Stimulated activated CD8-positive, alpha-beta memory T cell treated with anti-CD3 and anti-CD28 coated beads, Interleukin-7, amount 100 ng/mL, for 1 hour (primary cell): ENCODE measurements around the gene MCHR1.
"Not testable (repeated sequence)": the region's sequence is repeated elsewhere in the genome, so short reads cannot be mapped to it uniquely, and the experiment has no call there.

Experiments
- DNase-seq, 2 donors: peaks; one replicate each; pipeline ENCODE4 v3.0.0-alpha.2; 2020; ENCODE audit warnings: low read depth in 2 of 2

Gene MCHR1

DNA sequence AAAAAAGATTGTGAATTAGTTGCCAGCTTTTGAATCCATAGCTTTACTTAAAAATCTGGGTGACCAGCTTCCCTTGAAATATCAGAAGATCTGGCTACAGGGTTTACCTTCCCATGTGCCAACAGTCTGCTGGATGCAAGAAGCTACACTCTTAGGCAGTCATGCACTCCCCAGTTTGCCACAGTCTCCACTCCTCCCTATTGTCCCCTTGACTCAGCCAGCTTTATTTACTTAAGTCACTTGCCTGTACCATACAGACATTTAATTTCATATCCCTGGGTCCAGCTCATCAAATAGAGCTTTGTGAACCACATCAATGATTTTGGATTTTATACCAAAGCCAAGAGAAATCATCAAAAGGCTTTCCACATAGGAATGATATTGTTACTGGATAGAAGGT, 12.2 kb downstream of the MCHR1 start:
- no peak for DNase-seq

DNA sequence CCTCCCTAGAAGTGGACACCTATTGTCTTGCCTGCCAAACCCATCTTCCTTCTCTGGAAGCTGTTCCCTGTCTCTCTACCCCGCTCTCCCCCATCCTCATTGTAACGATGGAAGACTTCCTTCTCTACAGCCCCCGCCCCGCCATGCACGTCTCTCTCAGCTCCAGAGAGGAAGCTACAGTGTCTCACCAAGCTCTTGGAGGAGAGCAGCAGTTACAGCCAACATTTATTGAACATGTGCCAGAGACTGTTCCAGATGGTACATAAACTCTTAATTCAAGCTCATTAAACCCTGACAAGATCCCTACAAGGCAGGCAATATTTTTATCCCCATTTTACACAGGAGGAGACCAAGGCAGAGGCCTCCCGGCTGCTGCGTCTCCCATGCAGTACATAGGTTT, 15.1 kb downstream of the MCHR1 start:
- DNase-seq, result no peak

DNA sequence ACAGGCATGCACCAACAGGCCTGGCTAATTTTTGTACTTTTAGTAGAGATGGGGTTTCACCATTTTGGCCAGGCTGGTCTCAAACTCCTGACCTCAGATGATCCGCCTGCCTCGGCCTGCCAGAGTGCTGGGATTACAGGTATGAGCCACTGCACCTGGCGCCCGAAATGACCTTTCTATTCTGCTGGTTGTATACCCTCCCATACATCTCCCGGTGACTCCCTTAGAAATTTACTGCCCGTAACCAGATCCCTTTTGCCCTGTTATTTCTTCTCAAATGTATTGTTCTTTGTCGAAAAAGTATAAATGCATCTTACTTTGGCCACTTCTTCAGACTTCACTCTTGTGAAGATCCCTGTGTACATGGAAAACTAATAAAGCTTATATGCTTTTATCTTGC, 22.0 kb downstream of the MCHR1 start:
- no peak for DNase-seq

DNA sequence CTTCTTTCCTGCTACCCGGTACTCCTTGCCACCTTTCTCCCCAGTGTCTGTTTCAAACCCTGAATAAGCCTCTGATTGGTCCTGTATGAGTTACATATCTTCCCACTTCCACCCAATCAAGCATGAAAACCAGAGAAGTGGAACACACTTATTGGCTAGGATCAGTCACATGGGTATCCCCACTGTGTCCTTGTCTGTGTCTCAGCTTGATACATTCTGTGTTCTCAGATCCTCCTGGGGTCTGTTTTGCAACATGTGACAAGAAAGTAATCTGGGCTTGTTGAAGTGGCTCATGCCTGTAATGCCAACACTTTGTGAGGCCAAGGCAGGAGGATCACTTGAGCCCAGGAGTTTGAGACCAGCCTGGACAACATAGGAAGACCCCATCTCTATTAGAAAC, 23.9 kb downstream of the MCHR1 start:
- DNase-seq, result no peak

DNA sequence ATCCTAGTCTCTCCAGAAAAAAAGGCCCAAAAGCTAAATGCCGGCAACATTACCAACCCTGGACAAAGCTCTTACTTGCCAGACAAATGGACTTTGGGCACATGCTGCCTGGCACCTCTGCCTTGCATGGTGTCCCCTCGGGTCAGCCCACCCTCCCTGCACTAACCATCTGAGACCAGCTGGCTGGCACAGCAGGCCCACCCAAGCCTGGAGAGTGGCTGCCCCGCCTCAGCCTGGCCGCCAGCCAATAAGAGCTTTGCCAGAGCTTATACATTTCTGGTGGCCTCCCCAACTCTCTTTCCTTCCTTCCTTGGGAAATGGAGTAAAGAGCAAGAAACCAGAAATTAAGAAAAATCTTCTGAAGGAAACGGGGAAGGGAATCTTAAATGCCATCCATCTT, 24.5 kb downstream of the MCHR1 start:
- DNase-seq, result no peak

DNA sequence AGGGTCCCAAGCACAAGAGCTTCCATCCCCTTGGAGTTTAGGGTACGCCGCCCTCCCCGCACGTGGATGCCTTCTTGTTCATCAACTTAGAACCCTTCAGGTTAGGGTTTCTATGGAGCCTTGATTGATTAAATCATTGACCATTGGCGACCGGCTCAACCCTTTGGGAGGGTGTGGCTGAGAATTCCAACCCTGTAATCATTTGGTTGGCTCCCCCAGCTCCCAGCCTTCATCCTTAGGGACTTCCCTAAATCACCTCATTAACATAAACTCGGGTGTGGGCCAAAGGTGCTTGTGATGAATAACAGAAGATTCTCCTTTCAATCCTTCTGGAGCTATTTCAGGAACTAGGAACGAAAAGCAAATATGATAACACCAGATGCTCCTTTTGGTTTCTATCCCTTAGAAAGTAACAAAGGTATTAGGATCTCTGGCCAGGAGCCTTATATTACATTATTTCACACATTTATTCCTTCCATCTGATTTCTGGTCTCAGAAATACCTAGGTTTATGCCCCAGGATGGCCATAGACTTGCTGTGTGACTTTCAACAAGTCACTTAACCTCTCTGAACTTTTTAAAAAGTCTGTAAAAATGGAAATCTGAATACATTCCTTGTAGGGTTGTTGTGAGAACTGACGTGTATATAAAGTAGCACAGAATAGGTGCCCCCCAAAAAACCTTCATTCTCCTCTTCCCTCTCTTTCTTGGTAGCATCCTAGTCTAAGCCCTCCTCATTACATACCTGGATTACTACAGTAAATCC, 26.8 kb downstream of the MCHR1 start:
- DNase-seq, result no peak

DNA sequence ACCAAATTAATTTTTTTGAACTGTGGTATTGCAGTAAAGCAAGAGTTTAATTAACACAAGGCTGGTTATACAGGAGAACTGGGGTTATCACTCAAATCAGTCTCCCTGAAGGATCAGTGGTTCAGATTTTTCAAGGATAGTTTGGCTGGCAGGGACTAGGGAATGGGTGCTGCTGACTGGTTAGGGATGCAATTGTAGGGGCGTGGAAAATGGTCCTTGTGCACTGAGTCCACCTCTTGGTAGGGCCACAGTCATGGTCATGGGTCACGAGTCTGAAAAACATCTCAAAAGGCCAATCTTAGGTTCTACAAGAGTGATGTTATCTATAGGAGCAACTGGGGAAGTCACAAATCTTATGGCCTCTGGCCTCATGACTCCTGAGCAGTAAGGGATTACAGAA, 27.9 kb downstream of the MCHR1 start:
- no peak for DNase-seq

DNA sequence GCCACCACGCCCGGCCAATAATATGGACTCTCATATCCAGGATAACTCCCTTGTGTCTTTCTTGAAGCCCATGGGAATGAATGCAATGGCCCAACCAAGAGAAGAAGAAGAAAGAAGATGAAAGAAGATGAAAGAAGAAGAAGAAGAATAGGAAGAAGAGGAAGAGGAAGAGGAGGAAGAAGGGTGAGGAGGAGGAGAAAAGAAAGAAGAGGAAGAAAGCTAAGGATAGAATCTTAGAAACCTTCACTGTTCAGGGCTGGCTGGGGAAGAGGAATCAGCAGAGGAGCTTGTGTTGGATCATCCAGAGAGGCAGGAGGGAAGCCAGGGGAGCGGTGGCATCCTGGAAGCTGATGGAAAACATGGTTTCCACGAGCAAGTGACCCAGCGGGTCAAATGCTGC, 28.9 kb downstream of the MCHR1 start:
- DNase-seq, result no peak

DNA sequence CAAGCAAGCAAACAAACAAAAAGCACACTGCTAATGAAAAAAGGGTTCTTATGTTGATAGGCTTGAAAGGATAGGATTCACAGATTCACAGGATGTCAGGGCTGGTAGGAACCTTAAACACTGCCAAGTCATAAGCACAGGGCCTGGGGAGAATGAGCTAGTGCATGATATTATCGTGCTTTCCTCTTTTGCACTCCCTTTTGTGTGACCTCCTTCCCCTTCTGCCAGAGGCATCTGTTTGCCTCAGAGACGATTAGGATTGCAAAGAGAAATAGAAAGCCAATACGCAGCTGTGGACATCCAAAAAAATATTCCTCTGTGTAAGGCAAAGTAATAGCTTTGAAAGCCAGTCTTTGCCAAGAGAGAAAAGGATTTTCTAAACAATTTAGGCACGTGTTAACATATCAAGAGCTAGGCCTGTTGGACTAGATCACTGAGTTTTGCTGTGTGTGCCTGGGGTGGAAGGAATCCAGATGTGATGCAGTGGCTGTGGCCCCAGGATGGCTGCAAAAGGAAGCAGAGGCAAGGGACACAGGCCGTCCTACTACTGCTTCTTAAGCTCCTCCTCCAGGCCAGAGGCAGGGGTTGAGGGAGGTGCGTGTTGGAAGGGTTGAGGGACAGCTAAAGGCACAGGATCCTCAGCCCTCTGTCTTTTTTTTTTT, 30.6 kb downstream of the MCHR1 start:
- DNase-seq, result no peak

DNA sequence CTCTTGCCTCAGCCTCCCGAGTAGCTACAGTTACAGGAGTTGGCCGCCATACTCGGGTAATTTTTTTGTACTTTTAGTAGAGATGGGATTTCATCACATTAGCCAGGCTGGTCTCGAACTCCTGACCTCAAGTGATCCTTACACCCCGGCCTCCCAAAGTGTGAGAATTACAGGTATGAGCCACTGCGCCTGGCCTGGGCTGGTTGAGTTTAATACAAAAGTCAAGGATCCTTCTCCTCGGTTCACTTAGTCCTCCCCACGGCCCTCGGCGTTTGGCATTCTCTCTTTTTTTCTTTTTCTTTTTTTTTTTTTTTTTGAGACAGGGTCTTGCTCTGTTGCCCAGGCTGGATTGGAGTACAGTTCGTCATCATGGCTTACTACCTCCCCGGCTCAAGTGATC, 33.0 kb downstream of the MCHR1 start:
- DNase-seq, result no peak

DNA sequence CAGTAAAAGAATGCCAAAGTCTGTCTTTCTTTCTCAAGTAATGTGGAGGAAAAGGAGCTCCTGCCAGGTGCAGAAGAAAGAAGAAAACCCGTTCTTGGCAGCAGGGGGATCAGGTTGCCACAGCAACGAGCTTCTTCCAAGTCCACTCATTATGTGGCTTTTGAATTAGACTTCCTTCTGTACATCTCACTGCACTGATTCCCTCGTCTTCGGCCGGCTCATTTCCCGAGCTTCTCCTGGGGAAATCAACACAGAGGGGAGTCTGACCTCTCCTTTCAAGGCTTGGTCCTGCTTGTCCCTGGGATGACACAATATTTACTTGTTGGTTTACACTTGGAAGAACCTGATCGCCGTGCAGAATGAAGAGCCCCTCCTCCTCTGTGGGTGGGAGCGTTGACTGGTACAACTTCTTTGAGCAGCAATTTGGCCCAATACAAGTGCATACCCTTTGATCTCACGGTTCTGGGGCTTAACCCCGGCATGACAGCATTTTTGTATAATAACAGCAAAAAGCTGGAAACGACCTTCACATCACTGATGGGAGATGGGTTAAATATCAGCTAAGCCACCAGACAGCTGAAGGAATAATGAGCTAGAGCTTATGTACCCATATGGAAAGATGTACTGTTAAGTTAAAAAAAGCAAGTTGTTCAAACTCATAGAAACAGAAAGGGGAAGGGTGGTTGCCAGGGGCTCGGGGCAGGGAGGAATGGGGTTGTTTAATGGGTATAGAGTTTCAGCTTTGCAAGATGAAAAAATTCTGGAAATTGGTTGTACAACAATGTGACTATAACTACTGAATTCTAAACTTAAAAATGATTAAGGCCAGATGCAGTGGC, 35.4 kb downstream of the MCHR1 start:
- no peak for DNase-seq

DNA sequence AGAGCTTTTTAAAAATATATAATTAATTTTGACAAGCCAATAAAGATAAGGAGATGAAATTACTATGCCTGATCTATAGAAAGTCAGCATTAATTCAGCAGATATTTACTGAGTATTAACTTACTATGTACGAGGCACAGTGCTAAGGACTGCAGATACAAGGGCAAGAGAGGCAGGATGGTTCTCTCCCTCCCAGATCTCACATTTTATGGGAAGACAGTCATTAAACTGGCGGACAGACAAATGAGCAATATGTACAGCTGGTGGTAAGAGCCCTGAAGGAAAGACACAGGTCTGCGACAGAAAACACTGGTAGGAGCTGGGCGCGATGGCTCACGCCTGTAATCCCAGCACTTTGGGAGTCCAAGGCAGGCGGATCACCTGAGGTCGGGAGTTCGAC, 36.8 kb downstream of the MCHR1 start:
- no peak for DNase-seq

DNA sequence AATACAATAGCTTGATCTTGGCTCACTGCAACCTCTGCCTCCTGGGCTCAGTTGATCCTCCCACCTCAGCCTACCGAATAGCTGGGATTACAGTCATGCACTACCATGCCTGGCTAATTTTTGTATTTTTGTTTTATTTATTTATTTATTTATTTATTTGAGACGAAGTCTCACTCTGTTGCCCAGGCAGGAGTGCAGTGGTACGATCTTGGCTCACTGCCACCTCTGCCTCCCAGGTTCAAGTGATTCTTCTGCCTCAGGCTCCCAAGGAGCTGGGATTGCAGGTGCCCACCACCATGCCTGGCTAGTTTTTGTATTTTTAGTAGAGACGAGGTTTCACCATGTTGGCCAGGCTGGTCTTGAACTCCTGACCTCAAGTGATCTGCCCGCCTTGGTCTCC, 38.4 kb downstream of the MCHR1 start:
- not testable (repeated sequence) for DNase-seq

DNA sequence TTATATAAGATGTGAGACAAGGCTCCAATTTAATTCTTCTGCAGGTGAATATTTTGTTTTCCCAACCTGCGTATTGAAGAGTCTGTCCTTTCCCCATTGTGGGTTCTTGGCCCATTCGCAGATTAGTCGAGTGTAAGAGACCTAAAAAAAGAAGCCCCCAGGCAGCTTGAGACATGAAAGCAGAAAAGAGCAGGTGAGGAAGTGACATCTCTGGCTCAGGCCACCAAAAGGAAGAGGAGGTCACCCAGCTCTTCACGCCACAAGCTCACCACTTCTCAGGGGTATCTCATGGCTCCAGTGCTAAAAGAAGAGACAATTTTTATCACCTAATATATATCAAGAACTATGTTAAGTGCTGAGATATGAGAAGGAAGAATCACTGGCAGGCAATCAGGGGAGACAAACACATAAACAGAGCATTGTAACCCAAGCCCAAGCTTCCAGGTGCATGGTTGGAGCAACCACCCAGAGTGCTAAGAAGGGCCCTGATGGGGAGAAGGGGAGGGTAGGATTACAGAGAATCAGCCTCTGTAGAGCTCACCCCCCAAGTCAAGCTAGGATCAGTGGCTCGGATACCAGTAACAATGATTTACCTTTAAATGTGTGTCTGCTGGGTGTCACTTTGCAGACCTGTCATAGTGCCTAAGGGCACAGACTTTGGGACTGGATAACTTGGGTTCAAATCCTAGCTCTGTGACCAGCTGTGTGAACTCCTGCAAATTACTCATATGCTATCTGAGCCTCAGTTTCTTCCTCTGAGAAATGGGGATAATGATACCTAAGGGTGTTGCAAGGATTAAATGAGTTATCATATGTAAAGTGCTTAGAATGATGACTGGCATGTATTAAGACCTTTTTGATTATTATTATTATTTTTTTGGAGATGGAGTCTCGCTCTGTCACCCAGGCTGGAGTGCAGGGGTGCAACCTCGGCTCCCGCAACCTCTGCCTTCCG, 39.2 kb downstream of the MCHR1 start:
- DNase-seq, result no peak

DNA sequence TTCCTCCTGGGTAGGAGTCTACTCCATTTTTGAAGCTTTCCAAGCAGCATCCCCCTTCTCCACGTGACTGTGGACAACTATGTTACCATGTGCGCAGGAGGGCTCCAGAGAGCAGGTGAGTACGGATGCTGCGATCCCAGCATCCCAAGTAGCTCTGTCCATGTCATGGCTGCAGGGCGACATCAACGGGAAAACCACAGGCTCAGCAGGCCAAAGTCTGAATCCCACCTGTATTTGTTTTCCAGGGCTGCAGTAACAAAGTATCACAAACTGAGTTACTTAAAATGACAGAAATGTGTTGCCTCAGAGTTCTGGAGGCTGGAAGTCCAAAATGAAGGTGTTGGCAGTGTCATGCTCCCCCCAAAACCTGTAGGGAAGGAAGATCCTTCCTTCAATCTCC, 40.3 kb downstream of the MCHR1 start:
- no peak for DNase-seq

DNA sequence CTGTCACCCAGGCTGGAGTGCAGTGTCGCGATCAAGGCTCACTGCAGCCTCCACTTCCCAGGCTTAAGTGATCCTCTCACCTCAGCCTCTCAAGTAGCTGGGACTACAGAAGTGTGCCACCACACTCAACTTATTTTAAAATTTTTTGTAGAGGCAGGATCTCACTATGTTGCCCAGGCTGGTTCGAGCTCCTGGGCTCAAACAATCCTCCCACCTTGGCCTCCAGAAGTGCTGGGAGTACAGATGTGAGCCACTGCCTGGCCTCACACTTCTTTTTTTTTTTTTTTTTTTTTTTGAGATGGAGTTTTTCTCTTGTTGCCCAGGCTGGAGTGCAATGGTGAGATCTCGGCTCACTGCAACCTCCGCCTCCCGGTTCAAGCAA, 40.9 kb downstream of the MCHR1 start:
- DNase-seq, result not testable (repeated sequence)

DNA sequence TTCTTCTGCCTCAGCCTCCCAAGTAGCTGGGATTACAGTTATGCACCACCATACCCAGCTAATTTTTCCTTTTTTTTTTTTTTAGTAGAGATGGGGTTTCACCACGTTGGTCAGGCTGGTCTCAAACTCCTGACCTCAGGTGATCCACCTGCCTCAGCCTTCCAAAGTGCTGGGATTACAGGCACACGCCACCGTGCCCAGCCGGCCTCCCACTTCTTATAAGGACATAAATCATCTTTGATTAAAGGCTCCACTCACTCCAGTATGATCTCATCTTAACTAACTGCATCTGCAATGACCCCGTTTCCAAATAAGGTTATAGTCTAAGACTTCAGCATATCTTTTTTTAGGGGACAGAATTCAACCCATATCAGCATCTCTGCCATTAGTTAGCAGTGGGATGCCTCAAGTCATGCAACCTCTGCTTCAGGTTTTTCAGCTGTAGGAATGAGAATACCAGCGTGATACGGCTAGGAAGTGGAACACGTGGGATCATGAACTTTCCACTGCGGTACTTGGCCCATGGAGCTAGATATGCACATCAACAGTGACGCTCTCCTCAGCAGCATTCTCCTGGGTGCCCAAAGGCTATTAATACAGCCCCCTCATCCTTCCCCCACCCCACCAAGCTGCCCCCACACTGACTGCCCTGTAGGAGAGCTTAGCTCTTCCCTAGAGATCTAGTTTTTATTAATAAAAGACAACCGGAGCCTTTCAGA, 41.4 kb downstream of the MCHR1 start:
- DNase-seq, result no peak

DNA sequence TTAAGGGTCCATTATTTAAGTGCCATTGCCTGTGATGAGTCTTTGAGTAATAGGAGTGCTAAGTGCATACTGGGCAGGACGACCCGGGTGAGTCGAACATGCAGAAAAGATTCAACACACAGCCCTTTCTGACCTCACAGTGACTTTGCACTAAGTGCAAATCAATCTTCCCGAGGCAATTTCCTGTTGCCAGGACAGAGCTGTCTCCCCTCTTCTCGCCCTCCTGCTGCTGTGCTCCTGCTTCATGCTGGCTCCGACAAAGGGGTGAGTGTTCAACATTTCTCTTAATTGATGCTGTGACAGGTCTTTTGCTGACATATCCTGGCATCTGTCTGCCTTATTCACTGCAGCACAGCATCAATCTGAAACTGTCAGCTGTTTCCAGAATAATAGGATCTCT, 42.0 kb downstream of the MCHR1 start:
- DNase-seq, result no peak

DNA sequence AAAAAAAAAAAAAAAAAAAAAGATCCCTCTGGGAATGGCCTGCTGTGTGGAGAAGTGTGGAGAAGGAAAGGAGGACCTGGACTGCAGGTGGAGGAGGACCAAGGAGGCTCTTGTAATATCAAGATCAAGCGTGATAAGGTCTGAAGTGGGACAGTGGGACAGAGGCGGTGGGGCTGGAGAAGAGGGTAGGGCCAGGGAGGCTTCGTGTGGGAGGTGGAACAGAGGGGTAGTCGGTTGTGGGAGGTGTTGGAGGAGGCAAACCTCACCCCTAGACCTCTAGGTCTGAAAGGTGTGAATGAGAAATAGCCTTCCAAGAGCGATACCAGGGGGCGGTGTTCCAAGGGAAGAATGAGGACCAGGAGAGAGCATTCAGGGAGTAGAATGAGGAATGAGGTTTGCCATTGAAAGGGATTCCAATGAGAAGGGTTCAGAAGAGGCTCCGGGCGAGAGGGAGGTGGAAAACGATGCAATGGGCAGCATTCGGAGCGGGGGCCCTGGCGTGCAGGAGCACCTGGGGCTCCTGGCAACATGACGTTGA, 44.2 kb downstream of the MCHR1 start:
- DNase-seq, result no peak

DNA sequence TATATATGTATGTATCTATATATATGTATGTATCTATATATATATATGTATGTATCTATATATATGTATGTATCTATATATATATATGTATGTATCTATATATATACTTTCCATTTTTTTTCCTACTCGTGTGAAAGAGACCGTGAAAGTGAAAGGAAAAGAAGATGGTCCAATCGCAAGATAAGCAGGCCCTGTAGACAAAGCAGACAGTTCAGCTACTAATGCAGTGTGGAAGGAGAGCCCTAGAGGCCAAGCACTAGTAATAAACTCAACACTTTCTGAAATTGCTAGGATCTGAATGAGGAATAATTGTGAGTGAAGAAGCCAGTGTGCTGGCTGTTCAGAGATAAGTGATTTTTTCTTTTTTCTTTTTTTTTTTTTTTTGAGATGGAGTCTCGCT, 47.2 kb downstream of the MCHR1 start:
- DNase-seq, result no peak
